GM23248 (cell line): ENCODE data around the gene NDUFA13. TPM values are rescaled to one million over a fixed set of nuclear protein-coding genes. Genes with fewer than 3 reads are reported as not detected.

Experiments
- DNase-seq: peaks from one replicate; pipeline ENCODE4 v3.0.0-alpha.2; 2015
- H2AFZ ChIP-seq: fragments of 200-600 bp; sonication (generic); 2 replicates; pipeline ENCODE4 v1.6.1; 2016; ENCODE audit warnings: antibody characterized with exemption
- H3F3A ChIP-seq: fragments of 200-600 bp; sonication (generic); 2 replicates; pipeline ENCODE4 v1.6.1; 2016; ENCODE audit warnings: mild to moderate bottlenecking, antibody characterized with exemption, mixed run types; ENCODE audit not compliant: insufficient read depth
- H3K27ac ChIP-seq: fragments of 200-600 bp; sonication (generic); 2 replicates; pipeline ENCODE4 v1.5.1; 2016; ENCODE audit warnings: mild to moderate bottlenecking
- H3K27me3 ChIP-seq: fragments of 200-600 bp; sonication (generic); replicated peaks from 2 replicates; pipeline ENCODE4 v1.6.1; 2016; ENCODE audit warnings: mild to moderate bottlenecking; ENCODE audit not compliant: insufficient read depth
- H3K36me3 ChIP-seq: fragments of 200-600 bp; sonication (generic); 2 replicates; pipeline ENCODE4 v1.6.1; 2016; ENCODE audit warnings: low read depth, mild to moderate bottlenecking
- H3K4me1 ChIP-seq: fragments of 200-600 bp; sonication (generic); 2 replicates; pipeline ENCODE4 v1.6.1; 2016; ENCODE audit warnings: mild to moderate bottlenecking; ENCODE audit not compliant: insufficient read depth
- H3K4me2 ChIP-seq: fragments of 200-600 bp; sonication (generic); one replicate; pipeline ENCODE4 v1.6.1; 2016; ENCODE audit warnings: mild to moderate bottlenecking; ENCODE audit not compliant: unreplicated experiment
- H3K4me3 ChIP-seq: fragments of 200-600 bp; sonication (generic); 2 replicates; pipeline ENCODE4 v1.5.1; 2016; ENCODE audit warnings: mild to moderate bottlenecking
- H3K79me2 ChIP-seq: fragments of 200-600 bp; sonication (generic); 2 replicates; pipeline ENCODE4 v1.6.1; 2016; ENCODE audit warnings: mild to moderate bottlenecking; ENCODE audit not compliant: insufficient read depth
- H3K9ac ChIP-seq: fragments of 200-600 bp; sonication (generic); 2 replicates; pipeline ENCODE4 v1.6.1; 2016; ENCODE audit warnings: mild to moderate bottlenecking
- H3K9me2 ChIP-seq: fragments of 200-600 bp; sonication (generic); 2 replicates; pipeline ENCODE4 v1.6.1; 2016; ENCODE audit warnings: mixed run types, mild to moderate bottlenecking, moderate library complexity; ENCODE audit not compliant: insufficient read depth
- H3K9me3 ChIP-seq: fragments of 200-600 bp; sonication (generic); one replicate; pipeline ENCODE4 v1.6.1; 2017; ENCODE audit warnings: low read depth
- H4K20me1 ChIP-seq: fragments of 200-600 bp; sonication (generic); 2 replicates; pipeline ENCODE4 v1.6.0; 2016; ENCODE audit not compliant: insufficient read depth
- EZH2 ChIP-seq: fragments of 200-600 bp; sonication (generic); IDR thresholded peaks from 2 replicates; pipeline ENCODE4 v1.6.1; 2018; ENCODE audit warnings: antibody characterized with exemption, mild to moderate bottlenecking; ENCODE audit not compliant: insufficient read depth, poor library complexity, severe bottlenecking
- EZH2phosphoT487 ChIP-seq: fragments of 200-600 bp; sonication (generic); IDR thresholded peaks from 2 replicates; pipeline ENCODE4 v1.6.1; 2018; ENCODE audit warnings: antibody characterized with exemption, moderate library complexity, mild to moderate bottlenecking, low read depth; ENCODE audit not compliant: insufficient read depth
- WGBS, 2 experiments: methylation state at CpG; one replicate each; pipeline ENCODE4 v1.1.6; 2015 to 2017; ENCODE audit warnings: low lambda C conversion rate in 2 of 2, low coverage in 1 of 2; ENCODE audit errors: missing lambda C conversion rate in 2 of 2; 5-methylcytosine and 5-hydroxymethylcytosine counted together
- in situ Hi-C: fragments of 300-500 bp; cut with MboI; formaldehyde crosslinking; loops from 2 replicates; pipeline ENCODE4 v1.15.0; 2020
- polyA plus RNA-seq: library from polyadenylated mRNA; unstranded; fragments of >200 nt; fragmentation: Nextera tagmentation; extraction: Ambion mirVana; gene quantifications from 2 replicates; pipeline ENCODE4 v1.2.1, GENCODE V29; 2016
- total RNA-seq: library from RNA; depleted of rRNA; stranded (reverse); fragments of >200 nt; shearing (Covaris generic); gene quantifications from 2 replicates; pipeline ENCODE4 v1.2.3, GENCODE V29; 2014

Gene NDUFA13
- total and polyA plus RNA-seq, 2 experiments from 2014 or later: 92.4 to 466 TPM

- Histone ChIP-seq H3F3A (peaks cover 11% of the 10 kb centered on the region), H3K9me3 (no peaks in the 10 kb centered on the region), H3K4me1 (peaks cover 12% of the 10 kb centered on the region), H3K4me2 (no peak overlapping the region), H3K27ac (no peak overlapping the region), H3K4me3 (no peak overlapping the region), H3K9ac (no peak overlapping the region), H3K79me2 (peaks cover 80% of the 10 kb centered on the region), H3K27me3 (no peaks in the 10 kb centered on the region), H2AFZ (no peak overlapping the region), H4K20me1 (no peaks in the 10 kb centered on the region), H3K36me3 (peaks cover 10% of the 10 kb centered on the region; the same call in 1 of the 2 replicates), H3K9me2 (no peaks in the 10 kb centered on the region)
- in situ Hi-C loops: loop anchor here (10.0 kb wide), 1 partner anchor 129 kb away; no protein-coding TSS in a partner anchor
- DNase-seq: peak; percentile 28
- no peak for TF ChIP-seq EZH2
- TF ChIP-seq EZH2phosphoT487: no peak
- WGBS, 2 experiments: 81 to 82% methylated on average over 15 of the region's 15 CpGs
Observed at GRCh38 chr19:19493841-19494546, 22.0 kb upstream of the NDUFA13 start.

GRCh38 chr19:19495614-19496603, 20.1 kb upstream of the NDUFA13 start:
- peaks cover 10% of the 10 kb centered on the region; the same call in 1 of the 2 replicates for H3K36me3 ChIP-seq
- no peak for TF ChIP-seq EZH2phosphoT487
- TF ChIP-seq EZH2: no peak
- H3K9ac ChIP-seq: no peak overlapping the region

DNA sequence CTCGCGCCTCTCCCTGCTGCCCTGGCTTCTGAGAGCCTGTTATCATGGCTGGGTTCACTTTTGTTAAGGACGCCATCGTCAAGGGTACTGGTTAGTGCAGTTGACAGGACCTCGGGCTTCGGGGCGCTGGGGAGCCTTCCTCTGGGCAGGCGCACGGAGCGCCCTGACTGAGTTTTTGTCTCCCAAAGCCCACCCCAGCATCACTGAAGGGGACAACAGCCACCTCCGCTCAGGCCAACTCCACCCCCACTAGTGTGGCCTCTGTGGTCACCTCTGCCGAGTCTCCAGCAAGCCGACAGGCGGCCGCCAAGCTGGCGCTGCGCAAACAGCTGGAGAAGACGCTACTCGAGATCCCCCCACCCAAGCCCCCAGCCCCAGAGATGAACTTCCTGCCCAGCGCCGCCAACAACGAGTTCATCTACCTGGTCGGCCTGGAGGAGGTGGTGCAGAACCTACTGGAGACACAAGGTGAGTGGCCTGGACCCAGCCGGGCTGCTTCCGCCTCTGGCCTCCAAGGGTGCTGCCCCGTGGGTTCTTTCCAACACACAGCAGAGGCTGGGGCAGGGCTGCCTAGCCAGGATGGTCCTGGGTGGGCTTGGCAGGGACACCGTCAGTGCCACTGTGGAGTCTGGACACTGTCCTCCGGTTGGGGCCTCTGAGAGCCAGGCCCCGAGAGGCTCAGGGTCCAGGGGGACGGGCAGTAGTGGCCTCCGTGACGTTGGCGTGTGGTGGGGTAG, 17.6 kb upstream of the NDUFA13 start:
- no peaks in the 10 kb centered on the region for H3K9me3 ChIP-seq
- peaks cover 40% of the 10 kb centered on the region for H3K79me2 ChIP-seq
- no peak overlapping the region for H2AFZ ChIP-seq
- H3K9ac ChIP-seq: no peak overlapping the region
- H3K27ac ChIP-seq: no peak overlapping the region
- no peaks in the 10 kb centered on the region for H3K27me3 ChIP-seq
- in situ Hi-C loops: loop anchor here (10.0 kb wide), 1 partner anchor 134 kb away; no protein-coding TSS in a partner anchor
- TF ChIP-seq EZH2phosphoT487 (no peak), EZH2 (no peak)
- H3F3A ChIP-seq: no peaks in the 10 kb centered on the region
- no peak for DNase-seq
- no peaks in the 10 kb centered on the region for H3K4me1 ChIP-seq
- H4K20me1 ChIP-seq: no peaks in the 10 kb centered on the region
- no peaks in the 10 kb centered on the region for H3K9me2 ChIP-seq
- 88 to 93% methylated on average over 22 to 33 of the region's 33 CpGs for whole genome bisulfite sequencing, 2 experiments
- H3K36me3 ChIP-seq: peaks cover 10% of the 10 kb centered on the region; the same call in 1 of the 2 replicates
- no peak overlapping the region for H3K4me3 ChIP-seq
- H3K4me2 ChIP-seq: no peak overlapping the region

More at GRCh38 chr19:19495614-19496603, 20.1 kb upstream of the NDUFA13 start:
- Histone ChIP-seq H2AFZ (no peak overlapping the region), H4K20me1 (no peaks in the 10 kb centered on the region), H3K27ac (no peak overlapping the region), H3K4me2 (no peak overlapping the region), H3F3A (no peaks in the 10 kb centered on the region), H3K4me1 (no peaks in the 10 kb centered on the region), H3K4me3 (no peak overlapping the region), H3K9me3 (no peaks in the 10 kb centered on the region), H3K9me2 (no peaks in the 10 kb centered on the region), H3K27me3 (no peaks in the 10 kb centered on the region), H3K79me2 (peaks cover 65% of the 10 kb centered on the region)
- WGBS, 2 experiments: 85 to 86% methylated on average over 29 to 30 of the region's 30 CpGs
- in situ Hi-C loops: loop anchor here (10.0 kb wide), 1 partner anchor 131 kb away; no protein-coding TSS in a partner anchor
- no peak for DNase-seq
